NK-92 treated with Interleukin-12 subunit alpha and Interleukin-12 subunit beta, amount 100 ng/mL, for 24 hours (cell line): ENCODE data around the gene CORO1C.

Source experiments
- DNase-seq: peaks from one replicate; lab custom pipeline; 2025; lab: John Stamatoyannopoulos, UW

The CORO1C gene

DNA sequence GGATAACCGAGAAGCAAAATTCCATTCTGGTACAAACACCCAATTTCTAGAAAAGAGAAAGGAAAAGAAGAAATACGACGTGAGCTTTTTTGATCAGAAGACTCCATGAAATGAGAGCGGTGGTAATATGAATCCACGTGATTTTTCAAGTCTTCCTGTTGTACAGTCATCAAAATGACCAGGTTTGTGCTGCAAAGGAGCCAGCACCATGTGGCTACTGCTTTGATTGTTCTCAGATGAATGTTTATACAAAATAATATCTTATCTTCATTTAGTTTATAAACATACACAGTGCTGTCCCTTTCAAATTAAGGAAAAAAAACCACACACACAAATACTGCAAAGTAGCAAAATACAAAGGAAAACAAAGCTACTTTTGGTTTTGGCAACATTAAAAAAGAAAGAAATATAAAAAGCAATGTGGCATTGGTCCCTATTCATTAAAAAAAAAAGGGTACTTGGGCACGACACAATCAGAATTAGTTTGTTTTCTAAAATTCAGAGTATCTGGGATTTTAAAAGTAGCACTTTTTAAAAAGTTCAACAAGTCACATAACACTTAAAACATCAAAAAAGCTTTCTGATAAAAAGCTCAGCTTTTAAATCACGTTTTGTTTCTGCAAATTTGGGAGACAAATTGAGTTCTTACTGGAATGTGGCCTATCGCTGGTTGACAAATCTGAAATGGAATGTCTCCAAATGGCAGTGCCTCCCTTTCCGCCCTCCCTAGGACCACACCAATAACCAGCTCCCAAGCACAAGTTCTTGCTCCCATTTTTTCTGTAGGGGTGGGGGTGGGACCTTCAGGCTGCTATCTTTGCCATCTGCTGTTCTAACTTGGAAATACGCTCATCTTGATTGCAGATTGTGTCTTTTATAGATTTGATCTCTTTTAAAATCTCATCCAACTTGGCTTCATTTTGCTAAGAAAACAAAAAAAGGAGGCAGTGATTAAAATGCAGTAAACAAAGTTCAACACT lies 84.4 kb downstream of the CORO1C start:
- DNase-seq: no peak

- DNase-seq: no peak
Measured at GRCh38 chr12:108645686-108646599, 85.4 kb downstream of the CORO1C start.

DNA sequence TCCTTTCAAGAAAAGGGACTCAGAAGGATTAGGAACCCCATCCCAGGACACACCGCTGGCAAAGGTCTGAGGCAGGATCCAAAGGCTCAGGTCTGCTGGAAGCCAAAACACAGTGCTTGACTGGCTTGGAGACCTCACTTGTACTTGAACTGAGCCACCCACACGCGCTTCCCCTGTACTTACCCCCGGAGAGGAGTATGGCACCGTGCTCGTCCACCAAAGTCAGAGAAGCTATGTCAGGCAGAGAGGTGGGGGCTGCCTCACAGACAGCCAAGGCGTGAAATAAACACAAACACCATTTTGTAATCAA lies 86.6 kb downstream of the CORO1C start:
- DNase-seq: no peak

- no peak for DNase-seq
Measured at GRCh38 chr12:108643941-108644810, 87.1 kb downstream of the CORO1C start.

DNA sequence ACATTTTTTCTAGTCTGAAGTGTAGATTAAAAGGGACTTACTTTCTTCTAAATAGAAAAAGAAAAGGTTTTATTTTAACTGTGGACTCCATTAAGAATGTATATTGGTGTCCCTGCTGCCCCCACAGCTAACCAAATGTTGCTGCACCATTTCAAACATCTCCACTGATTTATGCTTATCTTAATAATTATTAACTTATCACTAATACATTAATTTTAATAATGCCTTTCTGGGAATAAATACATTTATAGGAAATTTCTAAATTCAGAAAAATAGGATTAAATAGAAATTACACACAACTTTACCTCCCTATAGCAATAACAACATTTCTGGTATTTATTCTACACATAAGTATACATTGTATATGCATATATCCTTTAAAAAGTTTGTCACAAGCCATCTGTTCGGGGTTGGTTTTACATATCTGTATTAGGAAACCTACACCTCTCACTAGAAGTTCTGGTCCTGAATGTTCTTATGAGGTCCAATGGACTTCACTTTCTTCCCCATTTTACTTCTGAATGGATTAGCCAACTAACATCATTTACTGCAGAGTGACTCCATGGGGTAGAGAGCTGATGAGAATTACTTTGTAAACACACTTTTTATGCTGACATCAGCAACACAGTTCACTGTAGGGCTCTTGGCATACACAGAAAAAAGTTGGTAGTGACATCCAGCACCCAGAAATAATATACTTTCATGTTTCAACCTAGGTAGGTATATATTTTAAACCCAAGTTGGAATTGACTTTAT lies 88.2 kb downstream of the CORO1C start:
- no peak for DNase-seq

GRCh38 chr12:108642269-108642870 lies 88.9 kb downstream of the CORO1C start:
- DNase-seq: no peak

DNA sequence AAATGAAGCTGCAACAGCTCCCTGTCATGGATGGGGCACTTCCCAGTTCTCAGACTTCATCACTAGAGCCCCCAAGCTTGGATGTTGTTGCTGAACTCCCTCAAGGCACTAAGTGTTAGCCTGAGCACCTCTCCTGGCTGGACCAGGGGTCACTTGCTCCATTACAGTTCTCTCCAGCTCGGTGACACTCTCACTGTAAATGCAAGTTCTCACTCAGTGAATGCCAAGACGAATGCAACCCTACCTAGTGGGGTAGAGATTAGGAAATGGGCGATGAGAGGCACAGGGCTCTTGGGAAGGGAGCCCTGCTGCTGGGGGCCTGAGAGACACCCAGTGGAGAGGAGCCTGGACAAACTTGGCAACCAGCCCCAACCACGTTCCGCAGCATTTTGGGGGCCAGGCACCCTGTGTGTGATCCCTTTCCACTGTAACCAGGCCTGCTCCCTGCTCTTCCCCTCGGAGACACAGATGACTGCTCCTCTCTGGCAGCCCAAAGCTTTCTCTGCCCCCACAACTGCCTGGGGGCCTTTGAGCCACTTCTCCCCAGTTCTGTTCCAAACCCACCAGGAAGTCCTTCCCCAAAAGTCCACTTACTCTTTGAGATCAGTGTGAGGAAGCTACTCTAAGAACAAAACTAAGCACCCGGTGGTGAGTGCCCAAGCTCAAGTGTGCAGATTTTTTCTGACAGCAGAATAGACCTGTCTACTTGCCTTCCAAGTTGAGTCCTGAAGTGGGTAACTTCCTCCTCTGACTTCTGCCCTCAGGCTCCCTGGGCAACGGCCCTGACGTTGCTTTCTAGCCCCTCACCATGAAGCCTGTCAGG lies 89.7 kb downstream of the CORO1C start:
- no peak for DNase-seq

- DNase-seq: no peak
Measured at GRCh38 chr12:108640802-108641445, 90.4 kb downstream of the CORO1C start.

DNA sequence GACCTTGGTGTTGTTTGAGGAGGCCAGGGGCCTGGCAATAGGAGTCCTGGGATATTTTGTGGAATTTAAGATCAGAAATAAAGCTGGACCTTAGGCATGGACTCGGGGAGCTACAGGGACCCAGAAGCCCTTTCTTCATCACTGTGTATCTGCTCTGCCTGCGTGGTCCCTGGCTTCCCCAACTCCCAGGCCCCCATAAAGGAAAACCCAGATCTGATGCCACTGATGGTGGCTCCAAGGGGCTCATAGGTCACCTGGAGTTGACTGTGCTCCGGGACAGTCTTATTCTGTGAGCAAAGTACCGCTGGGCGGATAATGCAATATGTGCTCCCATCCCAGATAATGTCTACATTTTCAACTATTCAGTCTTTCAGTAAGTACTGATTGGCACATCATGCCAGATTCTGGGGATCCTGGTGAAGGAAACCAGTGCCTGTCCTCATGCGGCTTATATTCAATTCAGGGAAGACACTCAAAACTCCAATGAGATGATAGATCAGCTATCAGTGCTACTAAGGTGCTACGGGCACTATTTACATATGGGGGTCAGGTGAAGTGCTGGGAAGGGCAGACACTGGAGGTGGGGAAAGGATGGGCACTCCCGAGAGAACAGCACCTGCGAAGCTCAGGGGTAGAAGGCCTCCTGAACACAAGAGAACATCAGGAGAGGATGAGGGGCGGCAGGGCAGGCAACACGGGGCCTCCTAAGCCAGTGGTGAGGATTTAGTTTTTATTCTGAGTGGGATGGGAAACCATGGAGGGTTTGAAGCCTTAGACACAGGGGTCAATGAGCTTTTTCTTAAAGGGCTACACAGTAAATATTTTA lies 92.1 kb downstream of the CORO1C start:
- no peak for DNase-seq

- DNase-seq: no peak
Measured at GRCh38 chr12:108638141-108638827, 93.0 kb downstream of the CORO1C start.

GRCh38 chr12:108637222-108637971 lies 93.9 kb downstream of the CORO1C start:
- DNase-seq: no peak

GRCh38 chr12:108635997-108636808 lies 95.1 kb downstream of the CORO1C start:
- no peak for DNase-seq

DNA sequence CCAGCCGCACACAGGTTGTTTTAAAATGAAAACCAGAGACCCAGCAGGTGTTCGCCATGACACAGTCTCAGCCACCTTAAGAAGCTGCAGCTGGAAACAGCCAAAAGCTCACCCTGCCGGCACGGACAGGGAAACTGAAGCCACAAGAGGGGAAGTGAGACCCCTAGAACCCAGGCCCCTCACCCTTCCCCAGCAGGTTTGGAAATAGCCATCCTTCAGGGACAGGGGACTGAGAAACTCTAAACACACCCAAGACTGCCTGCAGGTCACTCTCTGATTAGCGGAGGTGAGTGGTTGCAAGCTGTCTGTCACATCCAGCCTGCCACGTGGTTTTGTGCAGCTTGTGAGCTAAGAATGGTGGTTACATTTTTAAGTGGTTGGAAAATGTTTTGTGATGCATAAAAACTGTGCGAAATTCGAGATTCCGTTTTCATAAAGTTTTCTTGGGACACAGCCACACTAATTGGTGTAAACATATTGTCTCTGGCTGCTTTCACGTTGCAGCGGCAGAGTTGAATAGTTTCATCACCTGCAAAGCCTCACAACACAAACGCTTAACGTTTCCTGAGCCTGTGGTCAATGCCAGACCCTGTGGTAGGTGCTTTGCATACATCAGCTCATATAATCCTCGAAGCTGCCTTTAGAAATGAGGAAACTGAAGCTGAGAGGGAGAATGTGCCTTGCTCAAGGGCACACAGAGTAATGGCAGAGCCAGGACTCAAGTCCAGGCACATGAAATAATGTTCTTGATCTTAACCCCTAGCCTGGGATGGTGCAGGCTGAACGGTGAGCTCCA lies 95.9 kb downstream of the CORO1C start:
- peak; percentile 43 for DNase-seq

GRCh38 chr12:108634341-108634751 lies 97.0 kb downstream of the CORO1C start:
- peak; percentile 8 for DNase-seq

- DNase-seq: peak; percentile 81
Measured at GRCh38 chr12:108633534-108634248, 97.6 kb downstream of the CORO1C start, which contains the start of gene SELPLG. TSS of gene SELPLG (minus strand) at chr12:108633894. CDS start at chr12:108624307, 9,587 bp downstream.
